ENCODE data around the gene MEF2C.

DNA sequence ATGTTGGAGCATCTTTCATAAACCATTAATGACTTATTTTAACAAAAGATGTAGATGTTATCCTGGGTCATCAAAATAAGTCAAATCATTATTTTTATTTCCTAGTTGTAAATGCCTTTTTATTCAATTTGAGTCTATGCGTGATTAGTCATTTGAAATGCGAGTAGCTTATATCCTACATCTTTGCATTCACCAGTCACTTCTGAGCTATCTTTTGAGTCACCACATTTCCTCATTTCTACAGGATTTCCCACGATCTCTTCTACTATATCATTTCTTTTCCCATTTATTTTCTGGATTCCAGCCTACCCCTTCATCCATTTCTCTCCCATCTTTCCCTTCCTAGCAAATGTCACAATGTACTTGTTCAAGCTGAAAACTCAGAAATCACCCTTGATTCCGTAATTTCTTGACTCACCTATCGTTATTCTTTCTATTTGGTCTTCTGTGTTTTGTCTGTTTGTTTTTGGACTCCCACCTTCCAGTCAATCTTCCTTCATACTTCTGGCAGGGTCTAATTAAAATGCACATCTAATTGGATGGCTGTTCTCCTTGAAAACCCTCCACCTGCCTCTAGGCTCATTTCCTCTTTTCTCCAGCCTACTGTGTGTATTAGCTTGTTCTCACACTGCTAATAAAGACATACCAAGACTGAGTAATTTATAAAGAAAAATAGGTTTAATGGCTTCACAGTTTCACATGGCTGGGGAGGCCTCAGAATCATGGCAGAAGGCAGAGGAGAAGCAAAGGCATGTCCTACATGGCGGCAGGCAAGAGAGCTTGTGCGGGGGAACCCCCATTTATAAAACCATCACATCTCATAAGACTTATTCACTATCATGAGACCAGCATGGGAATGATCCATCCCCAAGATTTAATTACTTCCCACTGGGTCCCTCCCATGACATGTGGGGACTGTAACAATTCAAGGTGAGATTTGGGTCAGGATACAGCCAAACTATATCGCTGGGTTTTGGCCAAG is 112.4 kb downstream of the MEF2C start:
- TF ChIP-seq, protein P1, sequence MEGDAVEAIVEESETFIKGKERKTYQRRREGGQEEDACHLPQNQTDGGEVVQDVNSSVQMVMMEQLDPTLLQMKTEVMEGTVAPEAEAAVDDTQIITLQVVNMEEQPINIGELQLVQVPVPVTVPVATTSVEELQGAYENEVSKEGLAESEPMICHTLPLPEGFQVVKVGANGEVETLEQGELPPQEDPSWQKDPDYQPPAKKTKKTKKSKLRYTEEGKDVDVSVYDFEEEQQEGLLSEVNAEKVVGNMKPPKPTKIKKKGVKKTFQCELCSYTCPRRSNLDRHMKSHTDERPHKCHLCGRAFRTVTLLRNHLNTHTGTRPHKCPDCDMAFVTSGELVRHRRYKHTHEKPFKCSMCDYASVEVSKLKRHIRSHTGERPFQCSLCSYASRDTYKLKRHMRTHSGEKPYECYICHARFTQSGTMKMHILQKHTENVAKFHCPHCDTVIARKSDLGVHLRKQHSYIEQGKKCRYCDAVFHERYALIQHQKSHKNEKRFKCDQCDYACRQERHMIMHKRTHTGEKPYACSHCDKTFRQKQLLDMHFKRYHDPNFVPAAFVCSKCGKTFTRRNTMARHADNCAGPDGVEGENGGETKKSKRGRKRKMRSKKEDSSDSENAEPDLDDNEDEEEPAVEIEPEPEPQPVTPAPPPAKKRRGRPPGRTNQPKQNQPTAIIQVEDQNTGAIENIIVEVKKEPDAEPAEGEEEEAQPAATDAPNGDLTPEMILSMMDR (IDR thresholded peaks at IDR 0.05; ENCODE audit: insufficient read depth, low read depth, low read length), result no peak
- TF ChIP-seq EZH2 (IDR thresholded peaks at IDR 0.05; ENCODE audit: insufficient read depth, low read length), result no peak
